HG02610 (cell line): Measurements from ENCODE around the gene PPP2R2C.

Source experiments
- ATAC-seq: cut with Tn5 transposase; IDR thresholded peaks from one replicate; pipeline ENCODE4 v1.9.1; 2021; ENCODE audit warnings: mild to moderate bottlenecking, moderate library complexity; ENCODE audit not compliant: unreplicated experiment

Gene PPP2R2C

GRCh38 chr4:6383929-6384328 is 88.5 kb downstream of the PPP2R2C start:
- no peak for ATAC-seq

- ATAC-seq = no peak
These were observed 89.4 kb downstream of the PPP2R2C start for GRCh38 chr4:6383009-6383404.

GRCh38 chr4:6381571-6382123 is 90.8 kb downstream of the PPP2R2C start:
- no peak for ATAC-seq

GRCh38 chr4:6380746-6381410 is 91.5 kb downstream of the PPP2R2C start:
- ATAC-seq = no peak

GRCh38 chr4:6379767-6380745 is 92.4 kb downstream of the PPP2R2C start:
- no peak for ATAC-seq

GRCh38 chr4:6378493-6379445 is 93.6 kb downstream of the PPP2R2C start:
- ATAC-seq = no peak

GRCh38 chr4:6377626-6378492 is 94.6 kb downstream of the PPP2R2C start:
- ATAC-seq = no peak

GRCh38 chr4:6375620-6376295 is 96.7 kb downstream of the PPP2R2C start:
- ATAC-seq = no peak

GRCh38 chr4:6374575-6374974 is 97.8 kb downstream of the PPP2R2C start:
- ATAC-seq = no peak

- ATAC-seq = no peak
These were observed 98.6 kb downstream of the PPP2R2C start for GRCh38 chr4:6373541-6374410.

- no peak for ATAC-seq
These were observed 99.5 kb downstream of the PPP2R2C start for GRCh38 chr4:6372649-6373525.

GRCh38 chr4:6371812-6372211 is 100.6 kb downstream of the PPP2R2C start:
- ATAC-seq = no peak

- no peak for ATAC-seq
These were observed 101.1 kb downstream of the PPP2R2C start for GRCh38 chr4:6371271-6371670.

- no peak for ATAC-seq
These were observed 102.3 kb downstream of the PPP2R2C start for GRCh38 chr4:6369924-6370645.

- no peak for ATAC-seq
These were observed 102.9 kb downstream of the PPP2R2C start for GRCh38 chr4:6369511-6369910.

- no peak for ATAC-seq
These were observed 103.4 kb downstream of the PPP2R2C start for GRCh38 chr4:6369035-6369434.

GRCh38 chr4:6368601-6369000 is 103.8 kb downstream of the PPP2R2C start:
- ATAC-seq = no peak
